GM19099 (cell line): ENCODE measurements around the gene MED13.

Experiments
- POLR2A ChIP-seq: IDR thresholded peaks from 3 replicates; pipeline ENCODE4 v1.6.1; 2011; ENCODE audit warnings: low read depth; ENCODE audit not compliant: insufficient read length; ENCODE audit errors: extremely low read depth

MED13 gene

DNA sequence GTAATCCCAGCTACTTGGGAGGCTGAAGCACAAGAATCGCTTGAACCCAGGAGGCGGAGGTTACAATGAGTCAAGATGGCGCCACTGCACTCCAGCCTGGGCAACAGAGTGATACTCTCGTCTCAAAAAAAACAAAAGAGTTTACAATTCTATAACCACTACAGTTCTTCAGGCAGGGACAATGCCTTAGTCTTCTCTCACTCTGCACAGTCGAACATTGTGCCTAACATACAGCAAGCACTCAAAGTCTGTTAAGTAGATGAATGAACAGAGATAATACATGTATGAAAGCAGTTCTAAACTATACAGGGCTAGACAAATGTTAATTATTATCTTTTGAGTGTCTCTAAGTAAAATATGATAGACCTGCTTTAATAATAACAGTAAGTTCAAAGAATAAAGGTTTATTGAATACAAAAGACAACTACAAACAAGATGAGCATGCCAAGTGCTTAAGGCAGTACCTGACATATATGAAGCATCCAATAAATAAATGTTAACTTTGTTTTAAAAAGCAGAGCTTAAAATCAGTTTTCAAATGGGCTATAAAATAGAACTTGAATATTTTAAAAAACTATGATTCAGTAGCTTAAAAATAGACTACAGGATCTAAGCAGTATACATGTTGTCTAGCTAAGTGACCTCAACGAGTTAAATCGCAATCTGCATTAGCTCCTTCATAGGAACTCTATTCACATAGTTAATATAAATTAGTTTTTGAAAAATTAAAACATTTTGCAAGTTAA, 156.6 kb downstream of the MED13 start:
- no peak for TF ChIP-seq POLR2A

- TF ChIP-seq POLR2A = no peak
Observed at GRCh38 chr17:61907361-61907760, 157.7 kb downstream of the MED13 start.

DNA sequence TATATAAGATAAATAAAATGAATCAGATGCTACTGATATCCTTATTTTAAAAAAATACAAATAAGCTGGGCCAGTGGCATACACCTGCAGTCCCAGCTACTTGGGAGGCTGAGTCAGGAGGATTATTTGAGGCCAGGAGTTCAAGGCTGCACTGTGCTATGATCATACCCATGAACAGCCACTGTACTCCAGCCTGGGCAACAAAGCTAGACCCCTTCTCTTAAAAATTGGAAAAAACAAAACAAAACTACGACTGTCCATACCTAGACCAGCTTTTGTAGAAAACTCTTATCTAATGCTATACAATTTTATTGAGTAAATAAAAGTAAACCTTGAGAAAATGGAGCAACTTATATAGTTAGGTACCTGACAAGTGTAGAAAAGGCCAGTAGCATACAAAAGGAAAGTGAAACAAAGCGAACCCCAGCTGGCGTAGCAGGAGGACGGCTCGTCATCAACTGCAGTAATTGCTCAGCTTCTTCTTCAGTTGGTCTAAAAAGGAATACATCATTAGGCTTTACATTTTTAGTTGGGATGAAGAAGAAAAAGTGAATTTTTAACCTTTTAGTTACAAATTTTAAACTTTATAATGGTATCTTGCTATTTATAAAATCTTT, 160.9 kb downstream of the MED13 start:
- no peak for TF ChIP-seq POLR2A

GRCh38 chr17:61903251-61903650, 161.8 kb downstream of the MED13 start:
- TF ChIP-seq POLR2A = no peak

GRCh38 chr17:61897548-61898180, 167.4 kb downstream of the MED13 start:
- no peak for TF ChIP-seq POLR2A

DNA sequence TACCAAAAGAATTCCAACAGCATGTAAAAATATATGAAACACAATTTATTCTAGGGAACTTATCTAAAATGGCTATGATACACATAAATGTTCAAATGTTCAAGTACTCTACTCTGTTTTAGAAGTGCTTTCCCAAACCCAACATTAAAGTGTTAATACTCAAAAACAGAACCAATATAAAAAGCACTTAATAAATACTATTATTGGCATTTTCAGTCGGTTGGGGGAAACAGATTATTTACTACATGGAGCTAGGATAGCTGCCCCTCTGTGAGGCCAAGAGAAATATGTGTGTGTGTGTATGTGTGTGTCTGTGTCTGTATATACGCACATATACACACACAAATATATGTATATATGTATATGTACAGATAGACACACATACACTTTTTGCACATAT, 169.7 kb downstream of the MED13 start:
- no peak for TF ChIP-seq POLR2A
